Measurements from ENCODE around the gene LRRC45.

LRRC45 gene

GRCh38 chr17:82007228-82007494, 15.9 kb upstream of the LRRC45 start:
- DNase-seq (ENCODE audit: low read depth in 2 of 2), result no peak

GRCh38 chr17:82007495-82008257, 15.4 kb upstream of the LRRC45 start:
- no peak for DNase-seq (ENCODE audit: low read depth in 2 of 2)

GRCh38 chr17:82008258-82008940, 14.7 kb upstream of the LRRC45 start:
- no peak for DNase-seq (ENCODE audit: low read depth in 2 of 2)

GRCh38 chr17:82008941-82009405, 14.1 kb upstream of the LRRC45 start:
- DNase-seq (ENCODE audit: low read depth in 2 of 2), result no peak

GRCh38 chr17:82009413-82009812, 13.7 kb upstream of the LRRC45 start:
- DNase-seq (ENCODE audit: low read depth in 2 of 2), result no peak

- no peak for DNase-seq (ENCODE audit: low read depth in 2 of 2)
Measured at GRCh38 chr17:82010575-82011525, 12.3 kb upstream of the LRRC45 start.

- DNase-seq (ENCODE audit: low read depth in 2 of 2), result no peak
Measured at GRCh38 chr17:82011617-82012187, 11.4 kb upstream of the LRRC45 start.

GRCh38 chr17:82012261-82012639, 10.9 kb upstream of the LRRC45 start:
- DNase-seq (ENCODE audit: low read depth in 2 of 2), result no peak

GRCh38 chr17:82012640-82013295, 10.3 kb upstream of the LRRC45 start:
- no peak for DNase-seq (ENCODE audit: low read depth in 2 of 2)

- no peak for DNase-seq (ENCODE audit: low read depth in 2 of 2)
Measured at GRCh38 chr17:82013341-82013740, 9.8 kb upstream of the LRRC45 start.

GRCh38 chr17:82013772-82014321, 9.3 kb upstream of the LRRC45 start:
- no peak for DNase-seq (ENCODE audit: low read depth in 2 of 2)

GRCh38 chr17:82014432-82014831, 8.7 kb upstream of the LRRC45 start:
- no peak for DNase-seq (ENCODE audit: low read depth in 2 of 2)

- DNase-seq (ENCODE audit: low read depth in 2 of 2), result no peak
Measured at GRCh38 chr17:82014971-82015310, 8.2 kb upstream of the LRRC45 start.

- no peak for DNase-seq (ENCODE audit: low read depth in 2 of 2)
Measured at GRCh38 chr17:82015311-82015971, 7.7 kb upstream of the LRRC45 start.

GRCh38 chr17:82016061-82016874, 6.8 kb upstream of the LRRC45 start:
- DNase-seq (ENCODE audit: low read depth in 2 of 2), result no peak

- DNase-seq (ENCODE audit: low read depth in 2 of 2), result no peak
Measured at GRCh38 chr17:82016875-82017459, 6.1 kb upstream of the LRRC45 start.

GRCh38 chr17:82017612-82018151, 5.4 kb upstream of the LRRC45 start:
- no peak for DNase-seq (ENCODE audit: low read depth in 2 of 2)

GRCh38 chr17:82018152-82018988, 4.7 kb upstream of the LRRC45 start:
- DNase-seq (ENCODE audit: low read depth in 2 of 2), result no peak

Measured in stimulated activated CD8-positive, alpha-beta memory T cell treated with anti-CD3 and anti-CD28 coated beads, Interleukin-2, amount 100 ng/mL, for 1 hour (primary cell).